GM19395 (cell line): ENCODE data around the gene PTPRG.

ENCODE experiments used
- ATAC-seq: cut with Tn5 transposase; IDR thresholded peaks from one replicate; pipeline ENCODE4 v1.9.1; 2021; ENCODE audit warnings: mild to moderate bottlenecking, moderate library complexity; ENCODE audit not compliant: unreplicated experiment

The PTPRG gene

DNA sequence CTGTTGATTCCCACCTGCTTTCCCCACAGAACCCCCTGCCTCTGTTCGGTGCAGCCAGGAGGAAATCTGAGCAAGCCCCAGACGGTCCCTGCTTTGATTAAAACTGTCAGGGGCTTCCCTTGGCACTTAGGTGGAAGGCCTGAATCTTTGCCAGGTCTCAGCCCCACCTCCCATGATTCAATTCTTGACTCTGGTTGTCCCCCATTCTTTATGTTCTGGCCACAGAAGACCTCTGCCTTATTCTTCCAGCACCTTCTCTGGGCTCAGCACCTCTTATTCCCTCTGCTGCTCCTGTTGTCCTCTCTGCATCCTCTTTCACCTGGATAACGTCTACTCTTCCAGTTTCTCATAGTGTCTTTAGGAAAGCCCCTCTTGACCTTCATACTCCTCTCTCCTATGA lies 349.4 kb downstream of the PTPRG start:
- ATAC-seq = no peak

DNA sequence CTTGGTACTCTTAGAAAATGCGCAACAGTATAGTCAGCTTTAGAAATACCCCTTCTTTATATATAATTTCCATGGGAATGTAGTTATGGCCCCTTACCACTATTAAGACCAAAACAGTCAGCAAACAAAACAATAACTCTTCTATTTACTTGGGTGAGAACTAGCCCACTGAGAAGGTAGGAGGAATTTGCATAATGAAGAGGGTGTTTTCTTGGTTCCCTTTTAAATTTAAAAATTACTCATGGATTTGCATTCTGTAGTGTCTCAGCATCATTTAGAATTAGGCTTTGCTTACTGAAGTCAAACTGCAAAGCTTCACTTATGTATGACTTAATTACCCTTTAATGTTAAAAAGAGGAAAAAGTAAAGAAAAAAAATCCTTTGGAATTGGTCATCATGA lies 350.8 kb downstream of the PTPRG start:
- ATAC-seq = peak; percentile 92

DNA sequence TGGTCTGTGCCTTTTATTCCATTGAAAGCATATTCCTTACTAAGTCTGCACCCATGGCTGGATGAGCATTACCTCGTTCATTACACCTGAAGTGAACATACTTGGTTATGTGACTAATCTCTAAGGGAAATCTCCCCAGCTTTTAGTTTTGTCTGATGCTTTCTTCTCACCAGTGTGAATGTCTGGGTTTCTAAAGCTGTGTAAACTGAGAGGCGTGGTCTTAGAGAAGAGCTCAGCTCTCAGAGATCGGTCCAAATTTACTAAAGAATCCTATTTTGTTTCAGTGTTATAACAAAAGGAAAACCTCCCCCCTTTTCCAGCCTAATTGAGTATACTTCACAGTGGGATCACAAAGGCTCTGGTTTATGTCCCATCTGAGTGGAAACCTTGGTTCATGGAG lies 352.3 kb downstream of the PTPRG start:
- no peak for ATAC-seq

DNA sequence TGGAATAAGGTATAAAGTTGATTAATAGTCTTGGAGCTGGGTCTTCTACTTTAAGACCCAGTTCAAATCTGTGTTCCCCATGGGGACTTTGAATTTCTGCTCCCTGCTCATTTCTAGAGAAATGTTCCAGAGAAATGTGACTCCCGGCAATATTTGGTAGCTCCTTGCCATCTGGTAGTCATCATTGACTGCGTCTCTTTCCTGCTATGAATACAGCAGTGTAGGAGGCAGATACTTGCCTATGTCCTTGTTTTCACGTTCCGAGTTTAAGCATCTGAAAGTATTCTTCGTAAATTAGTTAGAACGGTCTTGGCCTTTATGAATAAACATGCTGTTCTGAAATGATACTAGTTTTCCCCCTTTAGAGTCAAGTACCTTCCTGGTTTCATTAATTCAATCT lies 352.9 kb downstream of the PTPRG start:
- ATAC-seq = no peak

DNA sequence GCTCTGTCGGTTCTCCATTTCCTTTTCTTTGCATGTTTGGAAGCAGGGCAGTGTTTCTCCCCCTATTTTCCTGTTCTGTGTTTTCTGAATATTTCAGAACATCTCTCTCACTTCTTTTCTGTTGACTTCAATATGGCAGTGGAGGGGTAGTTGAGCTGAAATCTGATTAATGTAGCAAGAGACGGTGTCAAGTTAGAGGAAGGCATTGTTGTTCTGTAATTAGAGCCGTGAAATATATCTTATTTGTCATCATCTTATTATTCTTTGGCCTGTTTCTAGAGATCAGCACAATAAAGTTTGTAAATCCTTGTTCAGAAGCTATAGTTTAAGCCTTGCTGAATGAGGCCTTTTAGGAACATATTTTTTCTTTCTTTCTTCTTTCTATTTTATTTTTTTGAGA lies 353.9 kb downstream of the PTPRG start:
- no peak for ATAC-seq

DNA sequence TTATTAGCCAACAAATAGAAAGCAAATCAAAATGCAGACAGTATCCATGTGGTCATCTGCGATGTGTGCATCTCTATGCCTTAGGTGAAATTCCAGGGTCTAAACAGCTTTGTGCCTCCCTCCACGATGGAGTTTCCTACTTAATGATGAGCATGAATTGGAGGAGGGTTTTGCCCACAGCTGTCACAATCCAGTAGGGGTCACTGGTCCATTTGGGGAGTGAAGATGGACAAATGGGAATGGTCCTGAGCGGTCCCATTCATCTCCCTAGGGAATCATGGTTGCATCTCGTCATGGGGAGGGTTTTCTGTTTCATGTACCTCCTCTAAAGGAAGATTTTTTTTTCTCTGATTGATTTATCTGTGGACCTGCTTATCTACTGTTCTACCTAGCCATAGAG lies 358.0 kb downstream of the PTPRG start:
- no peak for ATAC-seq

DNA sequence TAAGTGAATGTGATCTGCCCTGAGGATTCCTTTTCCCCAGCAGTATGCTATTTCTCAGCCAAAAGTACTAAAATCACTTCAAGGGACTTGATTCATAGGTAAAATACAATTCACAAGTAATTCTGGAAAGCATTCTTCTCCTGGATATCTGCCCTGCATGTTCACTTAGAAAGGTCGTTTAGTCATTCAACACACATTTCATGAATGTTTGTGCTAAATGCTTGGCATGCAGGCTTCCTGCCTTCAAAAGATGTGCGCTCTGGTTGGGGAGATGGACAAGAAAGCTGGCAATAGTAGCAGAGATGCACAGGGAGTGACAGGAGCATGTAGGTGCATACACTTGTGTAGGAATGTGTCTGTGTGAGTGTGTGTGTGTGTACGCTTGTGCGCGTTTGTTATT lies 360.7 kb downstream of the PTPRG start:
- ATAC-seq = no peak

DNA sequence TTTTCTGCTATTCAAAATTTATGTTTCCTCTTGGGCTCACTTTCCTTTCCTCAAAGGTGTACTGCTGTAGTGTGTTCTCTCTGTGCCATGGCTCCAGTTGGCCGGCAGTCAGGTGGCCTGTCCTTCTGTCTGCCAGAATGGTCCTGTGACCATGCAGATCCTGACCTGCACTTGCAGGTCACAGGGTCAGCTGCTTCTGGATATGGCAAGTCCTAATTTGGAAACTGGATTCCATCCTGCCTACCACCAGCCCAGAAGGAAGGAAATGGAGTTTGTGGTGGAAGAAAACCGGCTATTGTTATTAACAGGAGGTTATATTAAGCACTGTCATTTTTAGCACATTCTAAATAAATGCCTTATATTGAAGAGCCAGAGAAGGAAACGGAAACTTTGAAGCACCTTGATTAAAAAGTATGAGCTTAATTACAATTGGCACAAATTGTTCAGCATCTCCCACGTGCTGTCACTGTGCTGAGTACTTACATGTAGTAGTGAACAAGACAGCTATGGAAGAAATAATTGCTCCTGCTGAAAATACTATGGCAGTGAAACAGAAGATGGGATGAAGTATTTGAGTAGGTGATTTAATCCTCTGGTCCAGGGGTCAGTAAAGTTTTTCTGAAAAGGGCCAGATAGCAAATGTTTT lies 362.8 kb downstream of the PTPRG start:
- no peak for ATAC-seq

DNA sequence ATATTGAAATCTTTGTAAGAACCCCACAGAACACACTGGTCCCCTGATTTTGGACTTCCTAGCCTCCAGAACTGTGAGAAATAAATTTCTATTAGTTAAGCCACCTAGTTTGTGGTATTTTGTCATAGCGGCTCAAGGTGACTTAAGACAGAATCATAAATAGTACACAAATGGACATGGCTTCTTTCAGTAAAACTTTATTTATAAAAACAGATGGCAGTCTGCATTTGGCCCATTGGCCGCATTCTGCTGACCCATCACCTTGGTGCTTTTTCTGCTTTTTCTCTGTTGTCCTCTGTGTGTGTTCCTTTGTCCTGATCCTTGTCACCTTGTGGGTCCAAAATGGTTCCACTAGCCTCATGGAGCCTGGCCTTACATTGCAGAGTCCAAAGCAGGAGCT lies 363.6 kb downstream of the PTPRG start:
- no peak for ATAC-seq

DNA sequence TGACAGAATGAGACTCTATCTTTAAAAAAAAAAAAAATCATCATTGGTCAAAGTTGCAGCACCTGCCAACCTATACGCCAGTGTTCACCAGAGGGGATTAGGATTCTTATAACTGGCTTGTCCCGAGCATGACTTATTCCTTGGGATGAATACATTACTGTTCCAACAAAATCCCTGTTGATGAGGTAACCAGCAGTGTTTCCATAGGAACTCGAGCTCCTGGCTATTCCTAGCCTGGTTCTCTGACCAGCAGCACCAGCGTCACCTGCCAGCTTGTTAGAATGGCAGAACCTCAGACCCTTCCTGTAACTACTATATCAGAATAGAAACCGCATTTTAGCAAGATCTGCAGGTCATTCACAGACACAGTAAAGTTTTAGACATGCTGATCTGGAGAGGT lies 364.4 kb downstream of the PTPRG start:
- no peak for ATAC-seq

DNA sequence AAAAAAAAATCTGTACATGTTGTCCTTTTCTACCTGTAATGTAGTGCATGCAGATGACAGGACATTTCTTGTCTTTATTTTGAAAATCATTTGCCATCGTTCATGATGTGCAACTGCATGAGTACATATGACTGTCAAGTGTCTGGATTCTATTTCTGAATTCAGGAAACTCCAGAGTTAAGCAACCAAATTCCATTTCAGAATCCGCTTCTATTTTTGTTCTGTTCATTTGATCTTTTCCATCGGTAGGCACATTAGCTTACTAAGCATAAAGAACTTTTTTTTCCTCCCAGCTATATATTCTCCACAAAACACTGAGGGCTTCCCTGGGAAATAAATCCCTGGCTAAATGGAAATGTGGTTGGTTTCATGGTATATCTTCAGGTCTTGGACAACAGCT lies 365.6 kb downstream of the PTPRG start:
- no peak for ATAC-seq

DNA sequence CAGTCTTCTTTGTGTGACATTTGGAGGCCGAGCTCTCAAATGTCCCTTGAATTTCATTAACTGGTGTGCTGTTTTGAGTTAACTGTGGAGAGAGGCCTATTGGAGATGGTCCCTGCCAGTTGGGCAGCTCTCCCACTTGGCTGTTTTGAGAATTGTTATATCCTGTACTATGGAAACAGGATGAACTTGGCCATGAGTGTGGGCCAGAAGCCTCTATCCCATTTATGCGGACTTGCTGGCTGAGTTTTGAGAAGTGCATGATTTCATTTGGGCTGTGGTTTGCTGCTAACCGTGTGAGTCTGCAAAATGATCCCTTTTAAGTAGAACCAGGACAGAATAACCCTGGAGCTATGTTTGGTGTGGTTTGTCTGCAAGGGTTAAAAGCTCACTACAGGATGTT lies 366.0 kb downstream of the PTPRG start:
- ATAC-seq = no peak

DNA sequence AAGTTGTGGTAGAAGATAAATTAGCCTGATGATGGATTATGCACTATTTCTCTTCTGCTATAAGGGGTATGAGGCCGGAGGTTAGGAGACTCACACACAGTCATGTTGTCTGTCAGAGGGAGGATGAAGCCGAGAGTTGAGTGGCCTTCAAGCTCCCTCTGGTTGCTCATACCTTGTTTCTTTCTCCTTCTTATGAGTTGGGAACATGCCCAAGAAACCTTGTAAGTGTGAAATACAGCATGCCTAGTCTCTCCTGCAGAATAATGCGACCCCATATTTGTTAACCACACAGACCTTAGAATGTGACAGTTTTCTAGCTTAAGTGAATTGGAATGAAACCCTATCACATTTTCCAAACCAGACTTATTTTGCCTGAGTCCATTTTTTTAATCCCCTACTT lies 366.7 kb downstream of the PTPRG start:
- ATAC-seq = no peak

DNA sequence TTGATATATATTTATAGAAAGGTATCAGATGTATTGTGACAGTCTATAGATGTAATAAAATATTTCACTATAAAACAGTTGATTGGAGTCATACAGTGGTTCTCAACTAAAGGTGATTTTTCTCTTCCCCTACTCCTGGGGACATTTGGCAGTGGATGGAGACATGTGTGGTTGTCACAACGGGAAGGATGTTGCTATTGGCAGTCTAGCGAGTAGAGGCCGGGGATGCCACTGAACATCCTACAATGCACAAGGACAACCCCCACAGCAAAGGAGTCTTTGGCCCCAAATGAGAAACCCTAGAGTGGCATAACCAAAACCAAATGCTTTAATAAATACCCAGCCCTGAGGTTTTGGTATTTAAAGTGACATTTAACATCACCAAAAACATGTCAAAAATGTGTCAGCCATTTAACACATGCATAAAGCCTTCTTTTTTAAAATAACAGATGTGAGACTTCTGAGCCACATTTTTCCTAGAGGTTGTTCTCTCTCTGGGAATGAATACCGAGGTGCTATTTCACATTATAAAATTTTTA lies 367.5 kb downstream of the PTPRG start:
- ATAC-seq = no peak

DNA sequence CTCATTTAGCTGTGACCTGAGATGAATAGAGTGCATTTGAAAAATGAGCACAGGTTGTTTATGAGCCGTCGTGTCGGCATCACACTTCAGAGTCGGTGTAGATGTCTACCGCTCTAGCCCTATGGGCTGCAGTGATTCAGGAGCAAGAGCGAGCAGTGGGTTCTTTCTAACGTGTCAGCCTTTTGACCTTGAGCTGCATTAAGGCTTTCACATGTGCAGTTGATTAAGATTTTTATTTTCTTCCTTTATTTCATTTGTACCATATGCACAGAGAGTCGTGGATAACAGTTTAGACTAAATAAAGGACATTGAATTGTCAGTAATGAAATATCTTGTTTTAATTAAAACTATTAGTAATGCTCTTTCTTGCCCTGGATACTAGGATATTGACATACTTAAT lies 368.2 kb downstream of the PTPRG start:
- no peak for ATAC-seq

DNA sequence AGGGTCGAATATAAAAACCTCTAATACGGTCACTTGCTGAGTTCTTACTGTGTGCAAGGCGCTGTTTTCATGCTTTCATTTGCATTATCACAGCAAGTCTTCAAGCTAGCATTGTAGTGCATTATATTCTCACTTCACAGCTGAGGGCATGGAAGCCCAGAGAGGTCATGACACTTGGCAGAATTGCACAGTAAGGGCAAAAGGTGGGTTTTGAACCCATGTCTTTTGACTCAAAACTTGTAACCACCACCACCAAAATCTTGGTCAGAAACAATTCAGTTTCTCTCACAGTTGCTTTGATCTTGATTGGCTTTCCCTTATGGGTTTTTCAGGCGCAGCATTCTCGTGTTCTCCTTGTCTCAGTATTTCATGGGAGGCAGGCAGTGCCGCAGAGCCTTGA lies 371.1 kb downstream of the PTPRG start:
- no peak for ATAC-seq

DNA sequence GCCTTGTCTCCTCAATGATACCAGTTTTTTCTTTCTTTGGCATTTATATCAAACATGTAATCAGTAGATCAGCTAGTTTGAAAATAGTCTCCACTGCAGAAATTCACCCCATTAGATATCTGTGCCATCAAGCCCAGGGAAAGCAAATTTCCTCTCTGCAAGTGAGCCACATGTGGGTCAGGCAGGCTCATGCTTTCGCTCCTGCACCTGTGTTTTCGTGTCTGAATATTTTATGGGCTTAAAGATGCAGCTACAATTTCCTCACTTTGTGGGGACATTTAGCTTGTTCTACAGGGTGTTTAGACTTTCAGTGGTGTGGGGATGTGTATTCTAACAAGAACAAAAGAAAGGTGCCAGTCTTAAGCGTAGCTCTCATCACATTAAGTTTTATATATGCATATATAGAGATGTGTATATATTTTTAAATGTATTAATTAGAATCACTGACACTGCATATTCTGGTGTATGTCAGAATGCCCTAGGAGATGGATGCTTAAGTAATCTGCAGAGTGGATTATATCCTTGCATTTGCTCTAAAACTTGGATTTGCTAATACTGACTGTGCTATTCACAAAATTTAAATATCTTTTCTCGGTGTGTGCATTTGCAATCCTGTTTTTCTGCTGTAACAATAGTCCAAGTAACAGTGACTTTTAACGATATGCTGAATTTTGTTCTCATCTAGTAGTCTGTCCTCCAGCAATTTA lies 372.6 kb downstream of the PTPRG start:
- no peak for ATAC-seq

DNA sequence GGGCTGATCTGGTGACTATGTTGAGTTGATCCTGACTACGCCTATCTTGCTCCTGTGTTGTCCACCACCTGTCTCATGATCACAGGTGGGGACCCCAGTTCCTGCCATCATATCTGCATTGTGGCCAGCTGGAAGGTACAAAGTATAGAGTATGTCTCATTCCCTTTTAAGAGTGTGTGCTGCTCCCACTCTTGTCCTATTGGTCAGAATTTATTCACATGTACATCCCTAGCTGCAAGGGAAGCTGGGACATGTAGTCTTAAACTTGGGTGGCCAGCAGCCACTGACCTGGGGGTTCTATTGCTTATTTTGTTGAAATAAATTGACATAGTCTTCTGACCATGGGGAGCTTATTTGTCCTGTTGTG lies 373.1 kb downstream of the PTPRG start:
- ATAC-seq = no peak

DNA sequence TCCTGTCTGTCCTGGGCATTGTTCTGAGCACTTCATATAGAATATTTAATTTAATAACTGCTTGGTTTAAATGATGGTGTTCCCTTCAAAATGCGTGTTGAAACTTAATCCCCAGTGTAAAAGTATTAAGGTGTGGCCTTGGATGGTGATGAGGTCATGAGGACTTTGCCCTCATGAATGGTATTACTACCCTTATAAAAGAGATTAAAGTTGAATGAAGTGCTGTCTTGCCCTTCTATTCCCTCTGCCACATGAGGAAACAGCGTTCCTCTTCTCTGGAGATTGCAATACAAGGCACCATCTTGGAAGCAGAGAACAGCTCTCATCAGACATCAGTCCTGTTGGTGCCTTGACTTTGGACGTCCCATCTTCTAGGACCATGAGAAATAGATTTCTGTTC lies 374.4 kb downstream of the PTPRG start:
- no peak for ATAC-seq

DNA sequence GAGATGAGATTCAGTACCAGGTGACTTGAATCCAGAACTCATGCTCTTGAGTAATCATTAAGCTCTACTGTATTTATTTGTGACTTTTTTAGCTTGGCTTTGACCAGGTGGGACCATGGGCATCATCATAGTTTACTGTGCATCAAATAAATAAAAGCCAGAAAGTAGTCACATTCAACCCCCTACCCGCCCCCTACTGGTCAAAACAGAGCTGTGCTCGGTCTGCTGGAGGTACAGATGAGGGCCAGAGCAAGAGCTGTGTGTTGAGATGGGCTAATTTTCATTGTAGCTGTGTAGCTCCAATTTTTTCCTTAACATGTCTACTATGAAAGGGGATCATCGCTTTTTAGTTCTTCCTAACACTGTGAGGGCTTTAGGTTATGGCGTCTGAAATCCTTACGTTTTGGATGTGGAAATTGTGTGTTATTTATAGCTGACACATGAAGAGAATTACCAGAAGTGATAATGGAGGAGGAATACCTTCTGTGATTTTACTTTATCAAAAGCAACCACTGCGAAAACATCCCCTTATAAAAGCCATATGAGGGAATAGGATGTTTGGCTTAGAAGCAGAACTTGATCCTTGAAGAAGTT lies 375.1 kb downstream of the PTPRG start:
- ATAC-seq = peak; percentile 65

DNA sequence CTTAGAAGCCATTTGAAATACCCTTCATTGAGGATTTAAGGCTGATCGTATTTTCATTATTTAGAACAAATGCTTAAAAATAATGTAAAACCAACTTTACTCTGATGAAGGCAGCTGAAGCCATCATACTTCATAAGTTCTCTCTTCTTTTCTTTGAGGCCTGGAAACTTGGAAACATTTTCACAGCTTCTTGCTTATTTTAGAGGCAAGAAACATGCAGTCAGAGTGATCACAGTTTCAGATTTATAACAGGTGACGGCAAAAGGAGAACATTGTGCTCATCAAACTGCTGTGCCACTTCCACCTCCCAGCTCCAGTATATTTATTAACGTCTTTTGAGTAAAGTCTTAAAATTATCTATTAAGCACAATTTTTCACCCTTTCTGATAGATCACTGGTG lies 376.1 kb downstream of the PTPRG start:
- no peak for ATAC-seq

DNA sequence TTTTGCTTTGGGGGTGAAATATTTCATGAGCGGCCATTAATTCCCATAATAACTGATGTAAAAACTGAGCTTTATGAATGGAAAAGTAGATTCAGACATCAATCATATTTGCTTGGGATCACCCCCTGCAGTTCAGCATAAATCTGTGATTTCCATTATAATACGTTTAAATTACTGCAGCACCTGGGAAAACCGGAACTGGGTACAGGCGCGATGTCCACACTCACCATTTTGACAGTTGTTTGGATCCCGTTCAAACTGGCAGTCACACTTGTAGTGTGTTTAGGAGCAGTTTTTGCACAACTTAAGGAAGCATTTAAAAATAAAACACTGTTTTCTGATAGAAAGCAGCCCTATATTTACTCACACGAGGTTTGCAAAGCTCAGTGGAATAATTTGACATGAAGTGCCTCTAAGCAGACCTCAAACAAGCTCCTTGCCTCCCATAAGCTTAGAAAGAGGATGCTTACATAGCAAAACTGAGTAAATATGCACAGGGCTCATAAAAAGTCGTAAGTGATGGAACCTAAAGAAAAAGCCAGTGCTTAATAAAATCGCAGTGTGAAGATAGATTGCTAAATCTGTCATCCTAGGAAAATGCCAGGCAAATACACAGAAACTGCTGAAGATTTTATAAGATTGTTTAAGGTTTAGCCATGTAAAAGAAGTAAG lies 377.6 kb downstream of the PTPRG start:
- no peak for ATAC-seq
